Stimulated activated CD8-positive, alpha-beta memory T cell treated with anti-CD3 and anti-CD28 coated beads, Interleukin-2, amount 100 ng/mL, for 48 hours (primary cell): Measurements from ENCODE around the gene SRGAP2C.
"Not testable (repeated sequence)": the region's sequence is repeated elsewhere in the genome, so short reads cannot be mapped to it uniquely, and the experiment has no call there.

ENCODE experiments used
- DNase-seq, 2 donors: peaks; one replicate each; pipeline ENCODE4 v3.0.0-alpha.2; 2020; ENCODE audit warnings: low read depth in 2 of 2

Gene SRGAP2C

GRCh38 chr1:121418369-121419049, 233.7 kb downstream of the SRGAP2C start:
- no peak for DNase-seq

GRCh38 chr1:121419050-121419615, 234.4 kb downstream of the SRGAP2C start:
- DNase-seq = not testable (repeated sequence)

- not testable (repeated sequence) for DNase-seq
Measured at GRCh38 chr1:121421490-121421889, 236.7 kb downstream of the SRGAP2C start.

- DNase-seq = not testable (repeated sequence)
Measured at GRCh38 chr1:121423956-121424355, 239.2 kb downstream of the SRGAP2C start.

DNA sequence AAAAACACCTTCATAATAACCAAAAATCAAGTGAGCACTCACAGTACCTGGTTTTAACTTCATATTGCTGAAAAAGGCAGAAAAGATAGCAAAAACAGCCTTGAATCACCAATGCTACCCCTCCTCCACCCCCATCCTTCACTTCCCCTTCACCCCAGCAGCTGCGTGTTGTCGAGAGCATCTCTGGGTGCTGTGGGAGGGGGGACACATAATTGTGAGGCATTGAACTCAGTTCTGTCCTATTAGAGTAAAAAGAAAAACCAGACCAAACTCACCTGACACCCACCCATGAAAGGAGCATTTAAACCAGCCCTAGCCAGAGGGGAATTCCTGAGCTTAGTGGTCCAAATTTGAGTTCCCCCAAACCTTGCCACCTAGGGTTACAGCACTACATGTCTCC, 248.7 kb downstream of the SRGAP2C start:
- not testable (repeated sequence) for DNase-seq

DNA sequence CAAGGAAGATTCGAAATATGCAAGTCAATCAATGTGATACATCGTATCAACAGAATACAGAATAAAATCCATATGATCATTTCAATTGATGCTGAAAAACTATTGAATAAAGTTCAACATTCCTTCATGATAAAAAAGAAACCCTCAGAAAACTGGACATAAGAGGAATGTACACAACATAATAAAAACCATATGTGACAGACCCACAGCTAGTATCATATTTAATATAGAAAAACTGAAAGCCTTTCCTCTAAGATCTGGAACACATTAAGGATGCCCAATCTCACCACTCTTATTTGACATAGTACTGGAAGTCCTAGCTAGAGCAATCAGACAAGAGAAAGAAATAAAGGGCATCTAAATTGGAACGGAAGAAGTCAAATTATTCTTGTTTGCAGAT, 254.1 kb downstream of the SRGAP2C start:
- not testable (repeated sequence) for DNase-seq

DNA sequence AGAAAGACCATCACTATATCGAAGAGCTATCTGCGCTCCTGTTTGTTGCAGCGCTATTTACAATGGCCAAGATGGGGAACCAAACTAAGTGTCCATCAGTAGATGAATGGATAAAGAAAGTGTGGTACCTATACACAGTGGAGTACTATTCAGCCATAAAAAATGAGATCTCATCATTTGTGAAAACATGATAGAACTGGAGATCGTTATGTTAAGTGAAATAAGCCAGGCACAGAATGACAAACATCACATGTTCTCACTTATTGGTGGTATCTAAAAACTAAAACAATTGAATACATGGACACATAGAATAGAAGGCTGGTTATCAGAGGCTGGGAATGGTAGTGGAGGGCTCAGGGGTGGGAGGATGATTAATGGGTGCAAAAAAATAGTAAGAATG, 256.2 kb downstream of the SRGAP2C start:
- DNase-seq = no peak
